Measurements from ENCODE around the gene ZNF316. TPM values are rescaled to one million over a fixed set of nuclear protein-coding genes. Genes with fewer than 3 reads are reported as not detected.

The ZNF316 gene
- total RNA-seq, 1 donor from 2014 or later: 12.6 TPM

DNA sequence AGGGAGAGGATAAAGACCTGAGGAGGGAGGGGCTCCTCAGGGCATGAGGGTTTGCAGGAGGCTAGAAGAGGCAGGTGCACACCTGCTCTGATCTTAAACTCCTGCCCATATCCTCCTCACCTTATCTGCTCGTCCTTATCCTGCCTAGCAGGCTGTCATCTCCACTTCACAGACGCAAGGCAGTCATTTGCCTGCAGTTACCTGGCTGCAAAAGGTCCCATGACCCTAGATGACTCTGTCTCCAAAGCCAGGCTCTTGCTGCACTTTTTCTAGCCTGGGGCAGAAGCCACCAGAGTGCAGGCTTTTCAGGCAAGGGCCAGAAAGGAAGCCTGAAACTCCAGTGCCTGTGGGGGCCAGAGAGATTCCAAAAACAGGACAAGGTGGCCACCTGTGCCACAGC, 23.4 kb upstream of the ZNF316 start:
- no peak for DNase-seq (ENCODE audit: low read depth)
- TF ChIP-seq, protein P1, sequence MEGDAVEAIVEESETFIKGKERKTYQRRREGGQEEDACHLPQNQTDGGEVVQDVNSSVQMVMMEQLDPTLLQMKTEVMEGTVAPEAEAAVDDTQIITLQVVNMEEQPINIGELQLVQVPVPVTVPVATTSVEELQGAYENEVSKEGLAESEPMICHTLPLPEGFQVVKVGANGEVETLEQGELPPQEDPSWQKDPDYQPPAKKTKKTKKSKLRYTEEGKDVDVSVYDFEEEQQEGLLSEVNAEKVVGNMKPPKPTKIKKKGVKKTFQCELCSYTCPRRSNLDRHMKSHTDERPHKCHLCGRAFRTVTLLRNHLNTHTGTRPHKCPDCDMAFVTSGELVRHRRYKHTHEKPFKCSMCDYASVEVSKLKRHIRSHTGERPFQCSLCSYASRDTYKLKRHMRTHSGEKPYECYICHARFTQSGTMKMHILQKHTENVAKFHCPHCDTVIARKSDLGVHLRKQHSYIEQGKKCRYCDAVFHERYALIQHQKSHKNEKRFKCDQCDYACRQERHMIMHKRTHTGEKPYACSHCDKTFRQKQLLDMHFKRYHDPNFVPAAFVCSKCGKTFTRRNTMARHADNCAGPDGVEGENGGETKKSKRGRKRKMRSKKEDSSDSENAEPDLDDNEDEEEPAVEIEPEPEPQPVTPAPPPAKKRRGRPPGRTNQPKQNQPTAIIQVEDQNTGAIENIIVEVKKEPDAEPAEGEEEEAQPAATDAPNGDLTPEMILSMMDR (conservative IDR thresholded peaks at IDR 0.05; ENCODE audit: low read depth, low read length): no peak
- H3K4me3 ChIP-seq (ENCODE audit: low read depth, low read length): no peak overlapping the region

DNA sequence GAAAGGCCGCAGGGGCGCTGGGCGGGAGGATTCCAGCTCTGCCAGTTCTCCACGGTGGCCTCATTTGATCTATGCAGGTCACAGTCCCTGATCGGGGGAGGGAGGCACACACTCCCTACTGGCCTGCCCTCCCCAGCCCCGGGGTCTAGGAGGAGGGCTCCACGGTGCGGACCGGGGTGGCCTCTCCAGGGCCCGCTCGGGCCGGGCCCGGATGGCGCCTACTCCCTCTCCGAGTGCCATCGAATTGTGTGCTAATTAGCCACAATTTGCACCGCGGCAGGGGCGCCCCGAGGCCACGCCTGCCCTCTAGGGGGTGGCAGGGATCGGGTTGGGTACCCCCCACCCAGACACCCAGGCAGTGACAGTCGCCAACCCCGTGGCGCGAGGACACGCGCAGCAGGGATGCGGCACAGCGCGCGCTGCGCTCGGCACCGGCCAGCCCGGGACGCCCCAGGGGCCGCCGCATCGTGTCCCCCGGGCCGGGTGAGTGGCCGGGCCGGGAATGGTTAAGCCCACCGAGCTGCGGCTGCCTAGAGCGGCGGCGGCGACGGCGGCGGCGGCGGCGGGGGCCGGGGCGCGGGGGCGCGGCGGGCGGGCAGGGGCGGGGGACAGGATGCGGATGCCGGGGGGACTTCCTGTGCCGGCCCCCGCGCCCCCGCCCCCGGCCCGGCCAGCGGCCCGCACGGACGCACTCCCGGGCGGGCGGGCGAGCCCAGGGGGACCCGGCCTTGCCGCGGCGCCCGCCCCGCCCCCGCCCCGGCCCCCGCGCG, 22.0 kb upstream of the ZNF316 start, which contains the start of gene ZNF853:
Gene ZNF853, plus strand, starts transcription at position 658 of the 770 bp plus-strand sequence. CDS start 565 bp downstream, outside the sequence.
- no peak for DNase-seq (ENCODE audit: low read depth)
- H3K4me3 ChIP-seq (ENCODE audit: low read depth, low read length): peak within 1 kb of the TSS; percentile 50
- TF ChIP-seq, protein P1 (conservative IDR thresholded peaks at IDR 0.05; ENCODE audit: low read depth, low read length): no peak

DNA sequence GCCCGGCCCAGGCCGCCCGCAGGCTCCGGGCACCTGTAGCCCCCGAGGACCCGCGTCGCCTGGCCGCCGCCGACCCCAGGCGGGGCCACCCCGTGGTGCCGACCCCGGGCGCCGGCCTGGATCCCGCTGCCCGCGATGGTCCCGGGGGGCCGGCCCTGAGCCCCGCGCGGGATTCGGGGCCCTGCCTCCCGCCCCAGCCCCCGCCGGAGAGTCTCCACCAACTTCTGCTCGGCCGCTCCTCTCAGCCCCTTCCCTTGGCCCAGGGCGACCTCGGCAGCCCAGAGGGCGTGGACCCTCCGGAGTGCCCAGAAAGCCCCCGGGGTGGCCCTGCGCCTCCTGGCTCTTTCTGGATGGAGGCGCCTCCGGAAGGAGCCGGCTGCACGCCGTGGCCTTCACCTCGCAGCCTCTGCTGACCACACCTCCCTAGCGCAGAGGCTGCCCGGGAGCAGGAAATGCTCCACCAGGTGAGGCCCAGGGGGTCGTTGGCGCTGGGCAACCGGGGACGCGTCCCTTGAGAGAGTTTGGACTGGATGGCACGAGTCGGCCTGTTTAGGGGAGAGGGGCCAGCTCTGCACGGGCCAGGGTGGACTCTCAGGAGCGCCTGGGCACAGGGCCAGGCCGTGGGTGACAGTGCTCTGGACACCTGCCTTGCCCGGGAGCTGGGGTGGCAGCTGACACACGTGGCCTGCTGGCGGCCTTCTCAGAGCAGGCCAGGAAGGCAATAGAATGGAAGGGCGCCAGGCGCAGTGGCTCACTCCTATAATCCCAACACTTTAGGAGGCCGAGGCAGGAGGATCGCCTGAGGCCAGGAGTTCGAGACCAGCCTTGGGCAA, 21.2 kb upstream of the ZNF316 start:
- TF ChIP-seq, protein P1 (conservative IDR thresholded peaks at IDR 0.05; ENCODE audit: low read depth, low read length): no peak
- no peak for DNase-seq (ENCODE audit: low read depth)
- peak overlapping the region; percentile 50 for H3K4me3 ChIP-seq (ENCODE audit: low read depth, low read length)

DNA sequence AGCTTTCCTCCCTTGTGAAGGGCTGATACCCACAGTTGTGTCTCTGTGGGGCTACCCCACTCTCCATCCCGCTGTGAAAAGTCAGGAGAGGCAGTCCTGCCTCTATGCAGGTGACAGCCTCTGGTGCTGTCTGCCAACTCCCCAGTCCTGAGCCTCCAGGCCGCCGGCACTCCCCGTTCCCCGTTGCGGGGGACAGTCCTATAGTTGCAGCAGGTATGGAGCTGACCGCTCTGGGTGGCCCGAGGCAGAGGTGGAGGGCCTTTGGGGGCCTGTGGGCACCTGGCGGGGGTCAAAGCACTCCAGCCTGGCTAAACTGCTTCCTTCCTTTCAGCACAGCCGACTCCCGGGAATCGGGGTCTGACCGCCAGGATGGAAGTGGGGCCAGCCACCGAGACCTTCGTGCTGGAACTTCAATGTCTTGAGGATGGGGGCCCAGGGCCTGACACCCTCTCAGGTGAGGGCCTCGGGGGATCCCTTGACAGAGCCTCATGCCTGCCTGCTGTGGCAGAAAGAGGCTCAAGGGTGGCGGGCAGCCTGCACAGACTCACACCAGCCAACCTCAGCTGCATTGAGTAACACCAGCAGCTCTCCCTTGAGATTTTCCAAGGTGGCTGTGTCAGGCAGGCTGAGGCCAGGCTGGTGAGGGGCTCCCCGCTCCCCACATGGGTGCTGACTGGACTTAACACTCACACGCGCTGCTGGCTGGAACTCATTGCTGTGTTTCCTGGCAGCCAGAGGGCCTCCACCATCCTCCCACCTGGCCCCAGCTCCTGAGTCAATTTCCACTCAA, 20.1 kb upstream of the ZNF316 start:
- TF ChIP-seq, protein P1 (conservative IDR thresholded peaks at IDR 0.05; ENCODE audit: low read depth, low read length): no peak
- no peak overlapping the region for H3K4me3 ChIP-seq (ENCODE audit: low read depth, low read length)
- no peak for DNase-seq (ENCODE audit: low read depth)

DNA sequence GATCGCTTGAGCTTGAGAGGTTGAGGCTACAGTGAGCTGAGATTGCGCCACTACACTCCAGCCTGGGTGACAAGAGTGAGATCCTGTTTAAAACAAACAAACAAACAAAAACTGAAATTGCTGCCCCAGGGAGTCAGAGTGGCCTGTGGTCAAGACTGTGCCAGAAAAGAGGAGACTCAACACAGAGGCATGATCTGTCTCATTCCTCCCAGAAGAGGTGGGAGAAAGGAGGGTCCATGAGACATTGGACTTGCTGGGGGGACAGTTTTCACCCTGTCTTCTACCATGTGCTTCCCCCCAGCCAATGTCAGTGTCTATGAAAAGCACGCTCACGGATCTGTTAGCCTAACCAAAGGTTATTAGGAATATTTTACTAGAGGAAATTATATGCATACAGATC, 18.5 kb upstream of the ZNF316 start:
- TF ChIP-seq, protein P1 (conservative IDR thresholded peaks at IDR 0.05; ENCODE audit: low read depth, low read length): no peak
- DNase-seq (ENCODE audit: low read depth): no peak
- H3K4me3 ChIP-seq (ENCODE audit: low read depth, low read length): no peak overlapping the region

DNA sequence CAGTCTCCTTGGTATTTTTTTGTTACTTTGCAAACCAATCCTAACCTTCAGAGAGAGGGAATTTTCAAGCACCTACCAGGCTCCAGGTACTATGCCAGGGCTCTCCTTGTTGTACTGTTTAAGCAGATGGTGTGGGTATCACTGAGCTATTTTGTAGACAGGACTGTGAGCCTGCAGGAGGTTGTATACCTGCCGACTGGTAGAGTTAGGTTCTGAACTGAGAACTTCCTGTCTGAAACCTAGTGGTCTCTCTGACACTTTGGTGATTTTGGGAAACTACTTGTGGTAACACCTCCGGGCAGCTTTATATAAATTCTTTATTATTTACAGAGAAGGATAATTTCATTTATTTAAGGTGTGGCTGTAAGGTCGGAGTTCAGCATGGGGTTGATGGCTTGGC, 17.2 kb upstream of the ZNF316 start:
- TF ChIP-seq, protein P1 (conservative IDR thresholded peaks at IDR 0.05; ENCODE audit: low read depth, low read length): no peak
- DNase-seq (ENCODE audit: low read depth): no peak
- H3K4me3 ChIP-seq (ENCODE audit: low read depth, low read length): no peak overlapping the region
